Measurements from ENCODE around the gene CACNA1E.

CACNA1E gene

GRCh38 chr1:181603735-181604410, 120.6 kb downstream of the CACNA1E start:
- no peak overlapping the region for H3K4me3 ChIP-seq (ENCODE audit: low read length)
- TF ChIP-seq CTCF (IDR thresholded peaks at IDR 0.05; ENCODE audit: insufficient read depth, low read depth, low read length, missing control alignments) = no peak
- no peak for DNase-seq (ENCODE audit: low read depth)

GRCh38 chr1:181604482-181605249, 121.3 kb downstream of the CACNA1E start:
- no peak for DNase-seq (ENCODE audit: low read depth)
- TF ChIP-seq CTCF (IDR thresholded peaks at IDR 0.05; ENCODE audit: insufficient read depth, low read depth, low read length, missing control alignments) = no peak
- no peak overlapping the region for H3K4me3 ChIP-seq (ENCODE audit: low read length)

DNA sequence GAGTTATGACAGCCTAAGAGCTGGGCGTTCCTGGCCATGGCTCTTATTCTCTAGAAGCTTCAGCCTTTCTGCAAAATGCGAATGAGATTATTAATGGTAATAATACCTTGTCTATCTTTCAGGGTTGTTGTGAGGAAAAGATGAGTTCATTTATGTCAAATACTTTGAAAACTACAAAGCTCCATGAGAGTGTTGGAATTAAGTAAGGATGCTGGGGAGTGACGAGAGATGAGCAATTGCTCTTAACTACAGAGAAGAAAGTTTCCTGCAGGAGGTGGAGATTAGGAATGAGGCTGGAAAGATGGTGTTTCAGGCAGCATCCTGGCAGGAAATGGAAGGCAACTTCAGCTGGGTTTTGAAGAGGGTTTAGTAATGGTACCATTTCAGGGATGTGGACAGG, 124.2 kb downstream of the CACNA1E start:
- no peak for DNase-seq (ENCODE audit: low read depth)
- no peak overlapping the region for H3K4me3 ChIP-seq (ENCODE audit: low read length)
- TF ChIP-seq CTCF (IDR thresholded peaks at IDR 0.05; ENCODE audit: insufficient read depth, low read depth, low read length, missing control alignments) = no peak

- no peak for DNase-seq (ENCODE audit: low read depth)
- TF ChIP-seq CTCF (IDR thresholded peaks at IDR 0.05; ENCODE audit: insufficient read depth, low read depth, low read length, missing control alignments) = no peak
- H3K4me3 ChIP-seq (ENCODE audit: low read length) = no peak overlapping the region
Measured at GRCh38 chr1:181608386-181608785, 125.1 kb downstream of the CACNA1E start.

- DNase-seq (ENCODE audit: low read depth) = no peak
- H3K4me3 ChIP-seq (ENCODE audit: low read length) = no peak overlapping the region
- no peak for TF ChIP-seq CTCF (IDR thresholded peaks at IDR 0.05; ENCODE audit: insufficient read depth, low read depth, low read length, missing control alignments)
Measured at GRCh38 chr1:181608948-181609347, 125.6 kb downstream of the CACNA1E start.

DNA sequence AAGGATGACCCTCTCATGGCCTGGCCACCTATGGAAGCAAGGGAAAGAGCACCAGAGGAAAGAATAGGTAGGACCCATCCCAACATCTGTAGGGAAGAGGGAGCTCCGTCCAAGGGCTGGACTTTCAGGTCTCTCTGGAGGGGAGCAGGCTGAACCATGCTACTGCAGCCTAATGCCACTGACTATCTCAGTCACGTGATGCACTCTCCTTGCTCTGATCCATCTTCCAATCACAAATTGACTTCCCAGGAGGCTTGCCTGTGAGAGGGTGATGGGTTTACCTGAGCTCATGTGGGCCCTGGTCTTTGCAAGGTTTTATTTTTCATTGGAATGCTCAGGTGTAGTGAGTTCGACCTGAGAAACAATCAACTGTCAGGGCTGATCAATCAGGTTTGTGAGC, 128.8 kb downstream of the CACNA1E start:
- TF ChIP-seq CTCF (IDR thresholded peaks at IDR 0.05; ENCODE audit: insufficient read depth, low read depth, low read length, missing control alignments) = no peak
- DNase-seq (ENCODE audit: low read depth) = no peak
- no peak overlapping the region for H3K4me3 ChIP-seq (ENCODE audit: low read length)

Data from epithelial cell of esophagus (primary cell).